ENCODE results near the gene BCCIP.

BCCIP gene

GRCh38 chr10:125848857-125849256 is 25.5 kb downstream of the BCCIP start:
- H3K79me2 ChIP-seq (ENCODE audit: insufficient read depth, low read length) = no peaks in the 10 kb centered on the region
- H3K27me3 ChIP-seq (ENCODE audit: low read length) = no peaks in the 10 kb centered on the region
- H3K36me3 ChIP-seq (ENCODE audit: low read length) = no peaks in the 10 kb centered on the region
- no peak overlapping the region for H2AFZ ChIP-seq (ENCODE audit: low read depth, low read length, severe bottlenecking)
- no peaks in the 10 kb centered on the region for H3F3A ChIP-seq (ENCODE audit: insufficient read depth)
- no peaks in the 10 kb centered on the region for H3K9me3 ChIP-seq (ENCODE audit: insufficient read depth, low read length)
- H4K20me1 ChIP-seq (ENCODE audit: low read depth, low read length) = no peaks in the 10 kb centered on the region
- no peak overlapping the region for H3K9ac ChIP-seq (ENCODE audit: low read length)
- no peak overlapping the region for H3K4me2 ChIP-seq (ENCODE audit: low read depth, low read length, poor library complexity, severe bottlenecking)
- H3K9me2 ChIP-seq (replicated peaks; ENCODE audit: insufficient read depth, low read length) = no peaks in the 10 kb centered on the region
- no peak for TF ChIP-seq EZH2phosphoT487 (conservative IDR thresholded peaks at IDR 0.05; ENCODE audit: low read length)
- TF ChIP-seq, protein P1, sequence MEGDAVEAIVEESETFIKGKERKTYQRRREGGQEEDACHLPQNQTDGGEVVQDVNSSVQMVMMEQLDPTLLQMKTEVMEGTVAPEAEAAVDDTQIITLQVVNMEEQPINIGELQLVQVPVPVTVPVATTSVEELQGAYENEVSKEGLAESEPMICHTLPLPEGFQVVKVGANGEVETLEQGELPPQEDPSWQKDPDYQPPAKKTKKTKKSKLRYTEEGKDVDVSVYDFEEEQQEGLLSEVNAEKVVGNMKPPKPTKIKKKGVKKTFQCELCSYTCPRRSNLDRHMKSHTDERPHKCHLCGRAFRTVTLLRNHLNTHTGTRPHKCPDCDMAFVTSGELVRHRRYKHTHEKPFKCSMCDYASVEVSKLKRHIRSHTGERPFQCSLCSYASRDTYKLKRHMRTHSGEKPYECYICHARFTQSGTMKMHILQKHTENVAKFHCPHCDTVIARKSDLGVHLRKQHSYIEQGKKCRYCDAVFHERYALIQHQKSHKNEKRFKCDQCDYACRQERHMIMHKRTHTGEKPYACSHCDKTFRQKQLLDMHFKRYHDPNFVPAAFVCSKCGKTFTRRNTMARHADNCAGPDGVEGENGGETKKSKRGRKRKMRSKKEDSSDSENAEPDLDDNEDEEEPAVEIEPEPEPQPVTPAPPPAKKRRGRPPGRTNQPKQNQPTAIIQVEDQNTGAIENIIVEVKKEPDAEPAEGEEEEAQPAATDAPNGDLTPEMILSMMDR (IDR thresholded peaks at IDR 0.05; ENCODE audit: insufficient read depth, low read length, poor library complexity, severe bottlenecking) = no peak
- no peak overlapping the region for H3K27ac ChIP-seq (ENCODE audit: low read depth, low read length)
- H3K4me3 ChIP-seq (ENCODE audit: insufficient read depth, low read length, poor library complexity, severe bottlenecking) = no peak overlapping the region

DNA sequence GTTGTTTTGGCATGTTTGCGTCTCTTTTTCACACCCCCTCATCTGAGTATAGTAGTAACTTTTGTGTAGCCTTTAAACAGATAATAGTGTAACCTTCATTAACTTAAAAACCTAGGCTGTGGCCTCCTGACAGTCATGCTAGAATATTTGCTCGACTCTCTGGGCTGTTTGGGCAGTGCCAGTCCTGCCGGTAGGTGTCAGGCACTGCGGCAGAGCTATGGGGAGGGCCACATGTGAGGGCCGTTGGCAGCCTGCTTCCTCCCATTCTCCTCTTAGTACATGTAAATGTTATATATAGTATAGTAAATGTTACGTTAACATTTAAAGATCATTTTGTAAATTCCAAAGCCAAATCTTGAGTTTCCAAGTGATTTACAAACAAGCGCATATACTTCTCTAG is 26.1 kb downstream of the BCCIP start:
- Histone ChIP-seq H4K20me1 (ENCODE audit: low read depth, low read length) (no peaks in the 10 kb centered on the region), H3K27me3 (ENCODE audit: low read length) (no peaks in the 10 kb centered on the region), H3K9me3 (ENCODE audit: insufficient read depth, low read length) (no peaks in the 10 kb centered on the region), H3K27ac (ENCODE audit: low read depth, low read length) (no peak overlapping the region), H2AFZ (ENCODE audit: low read depth, low read length, severe bottlenecking) (no peak overlapping the region), H3F3A (ENCODE audit: insufficient read depth) (no peaks in the 10 kb centered on the region), H3K79me2 (ENCODE audit: insufficient read depth, low read length) (no peaks in the 10 kb centered on the region), H3K9ac (ENCODE audit: low read length) (no peak overlapping the region), H3K4me2 (ENCODE audit: low read depth, low read length, poor library complexity, severe bottlenecking) (no peak overlapping the region), H3K36me3 (ENCODE audit: low read length) (no peaks in the 10 kb centered on the region), H3K9me2 (replicated peaks; ENCODE audit: insufficient read depth, low read length) (no peaks in the 10 kb centered on the region), H3K4me3 (ENCODE audit: insufficient read depth, low read length, poor library complexity, severe bottlenecking) (no peak overlapping the region)
- TF ChIP-seq, protein P1 (IDR thresholded peaks at IDR 0.05; ENCODE audit: insufficient read depth, low read length, poor library complexity, severe bottlenecking) = no peak
- TF ChIP-seq EZH2phosphoT487 (conservative IDR thresholded peaks at IDR 0.05; ENCODE audit: low read length) = no peak

- no peaks in the 10 kb centered on the region for H4K20me1 ChIP-seq (ENCODE audit: low read depth, low read length)
- H3K4me3 ChIP-seq (ENCODE audit: insufficient read depth, low read length, poor library complexity, severe bottlenecking) = no peak overlapping the region
- H3K9me2 ChIP-seq (replicated peaks; ENCODE audit: insufficient read depth, low read length) = no peaks in the 10 kb centered on the region
- H3K9ac ChIP-seq (ENCODE audit: low read length) = no peak overlapping the region
- no peak overlapping the region for H3K4me2 ChIP-seq (ENCODE audit: low read depth, low read length, poor library complexity, severe bottlenecking)
- no peak overlapping the region for H2AFZ ChIP-seq (ENCODE audit: low read depth, low read length, severe bottlenecking)
- no peaks in the 10 kb centered on the region for H3K27me3 ChIP-seq (ENCODE audit: low read length)
- no peak for TF ChIP-seq EZH2phosphoT487 (conservative IDR thresholded peaks at IDR 0.05; ENCODE audit: low read length)
- no peaks in the 10 kb centered on the region for H3F3A ChIP-seq (ENCODE audit: insufficient read depth)
- H3K9me3 ChIP-seq (ENCODE audit: insufficient read depth, low read length) = no peaks in the 10 kb centered on the region
- no peak overlapping the region for H3K27ac ChIP-seq (ENCODE audit: low read depth, low read length)
- H3K79me2 ChIP-seq (ENCODE audit: insufficient read depth, low read length) = no peaks in the 10 kb centered on the region
- no peaks in the 10 kb centered on the region for H3K36me3 ChIP-seq (ENCODE audit: low read length)
Observed at GRCh38 chr10:125850766-125851731, 27.7 kb downstream of the BCCIP start.

GRCh38 chr10:125852487-125852886 is 29.1 kb downstream of the BCCIP start:
- H3K27me3 ChIP-seq (ENCODE audit: low read length) = no peaks in the 10 kb centered on the region
- no peak for TF ChIP-seq EZH2phosphoT487 (conservative IDR thresholded peaks at IDR 0.05; ENCODE audit: low read length)
- TF ChIP-seq, protein P1 (IDR thresholded peaks at IDR 0.05; ENCODE audit: insufficient read depth, low read length, poor library complexity, severe bottlenecking) = no peak
- no peaks in the 10 kb centered on the region for H3F3A ChIP-seq (ENCODE audit: insufficient read depth)
- H4K20me1 ChIP-seq (ENCODE audit: low read depth, low read length) = no peaks in the 10 kb centered on the region
- no peak overlapping the region for H3K9ac ChIP-seq (ENCODE audit: low read length)
- H3K4me3 ChIP-seq (ENCODE audit: insufficient read depth, low read length, poor library complexity, severe bottlenecking) = no peak overlapping the region
- no peaks in the 10 kb centered on the region for H3K9me2 ChIP-seq (replicated peaks; ENCODE audit: insufficient read depth, low read length)
- no peak overlapping the region for H3K4me2 ChIP-seq (ENCODE audit: low read depth, low read length, poor library complexity, severe bottlenecking)
- no peaks in the 10 kb centered on the region for H3K9me3 ChIP-seq (ENCODE audit: insufficient read depth, low read length)
- H2AFZ ChIP-seq (ENCODE audit: low read depth, low read length, severe bottlenecking) = no peak overlapping the region
- H3K79me2 ChIP-seq (ENCODE audit: insufficient read depth, low read length) = no peaks in the 10 kb centered on the region
- H3K27ac ChIP-seq (ENCODE audit: low read depth, low read length) = no peak overlapping the region
- no peaks in the 10 kb centered on the region for H3K36me3 ChIP-seq (ENCODE audit: low read length)

All from SU-DHL-6 (cell line).